Keratinocyte (primary cell): ENCODE measurements around the gene TPO.

Experiments
- CTCF ChIP-seq, 3 experiments: IDR thresholded peaks in 1 of 3; conservative IDR thresholded peaks in 1 of 3; optimal IDR thresholded peaks in 1 of 3; 2 replicates in 2 of 3; 3 replicates in 1 of 3; pipeline versions ENCODE3 to v1.5.1; 2011; ENCODE audit warnings: low read length in 3 of 3, mild to moderate bottlenecking in 3 of 3, moderate library complexity in 2 of 3, control low read depth in 1 of 3, inconsistent platforms in 1 of 3; ENCODE audit not compliant: insufficient read depth in 2 of 3; ENCODE audit errors: extremely low read depth in 1 of 3
- EZH2 ChIP-seq: IDR thresholded peaks from one replicate; pipeline ENCODE4 v1.6.1; 2012; ENCODE audit warnings: inconsistent platforms, mild to moderate bottlenecking, low read length, moderate library complexity

- TF ChIP-seq EZH2 (no peak), CTCF (optimal IDR thresholded peaks at IDR 0.05 in 1 of 3, IDR thresholded peaks at IDR 0.05 in 1 of 3, conservative IDR thresholded peaks at IDR 0.05 in 1 of 3; ENCODE audit: extremely low read depth in 1 of 3, insufficient read depth in 2 of 3, low read length in 3 of 3) (no peak)
These were observed 102.9 kb downstream of the TPO start for GRCh38 chr2:1515986-1516797.
